ENCODE data around the gene PDE6A.
"Not testable (repeated sequence)": the region's sequence is repeated elsewhere in the genome, so short reads cannot be mapped to it uniquely, and the experiment has no call there.

- TF ChIP-seq EP300 (IDR thresholded peaks at IDR 0.05); POLR2A (IDR thresholded peaks at IDR 0.05; ENCODE audit: low read depth); CTCF (IDR thresholded peaks at IDR 0.05): not testable (repeated sequence)
Measured at GRCh38 chr5:149879593-149879992, 65.0 kb downstream of the PDE6A start.
